Lower leg skin (tissue), 4 donors: Measurements from ENCODE around the gene TRAPPC3L. TPM values are rescaled to one million over a fixed set of nuclear protein-coding genes. Genes with fewer than 3 reads are reported as not detected.

Source experiments
- DNase-seq, 2 donors: peaks; one replicate each; pipeline ENCODE4 v3.0.0-alpha.2; 2019; ENCODE audit warnings: low spot score in 2 of 2
- H3K4me3 ChIP-seq: fragments of 200-600 bp; sonication (generic); 2 replicates; pipeline ENCODE4 v1.5.1; 2017; ENCODE audit warnings: mild to moderate bottlenecking, low read depth; ENCODE audit not compliant: poor library complexity, severe bottlenecking
- POLR2A ChIP-seq, 2 donors: fragments of 450-650 bp; IDR thresholded peaks; one replicate each; pipeline ENCODE4 v1.6.1; 2016 to 2017; ENCODE audit warnings: antibody characterized with exemption in 2 of 2, mild to moderate bottlenecking in 1 of 2, moderate library complexity in 1 of 2
- WGBS, 2 donors: methylation state at CpG; one replicate each; pipeline ENCODE4 v1.1.5; 2018; 5-methylcytosine and 5-hydroxymethylcytosine counted together
- intact Hi-C: fragments of 100-400 bp; cut with DNase I; formaldehyde crosslinking; loops from one replicate; pipeline ENCODE4 v1.15.0; 2023; ENCODE audit warnings: low total_unique reads
- total RNA-seq, 4 donors: library from RNA; depleted of rRNA; stranded (reverse); fragments of >200 nt; gene quantifications; one replicate each; pipeline ENCODE4 v1.1.0, GENCODE V29; 2016
- TF ChIP-seq, protein P1 (sequence below), 3 donors: fragments of 450-650 bp; IDR thresholded peaks; one replicate each; pipeline ENCODE4 v1.5.1; 2016; ENCODE audit warnings: antibody characterized with exemption in 3 of 3, mild to moderate bottlenecking in 3 of 3, moderate library complexity in 2 of 3

The TRAPPC3L gene
- total RNA-seq, 4 donors from 2014 or later: not detected

DNA sequence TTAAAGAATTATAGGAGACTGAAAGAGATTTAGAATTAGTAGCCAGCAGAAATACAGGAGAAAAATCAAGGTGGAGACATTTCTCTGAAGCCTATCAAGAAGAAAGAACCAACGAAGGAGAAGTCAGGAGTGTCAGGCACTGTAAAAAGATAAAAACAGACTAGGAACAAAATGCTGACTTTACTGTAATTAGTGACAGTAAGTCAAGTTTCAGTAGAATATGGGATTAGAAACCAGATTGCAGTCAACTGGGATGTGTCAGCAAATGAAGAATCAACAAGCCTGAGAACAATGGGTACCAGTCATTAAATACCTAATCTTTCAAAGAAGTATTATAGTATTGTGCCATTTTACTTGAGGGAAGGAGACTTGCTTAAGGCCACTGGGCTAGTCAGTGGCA is 62.7 kb downstream of the TRAPPC3L start:
- DNase-seq: no peak
- WGBS, 2 donors: 84 to 92% methylated on average over 1 of the region's 1 CpG
- H3K4me3 ChIP-seq: no peak overlapping the region
- TF ChIP-seq, protein P1, sequence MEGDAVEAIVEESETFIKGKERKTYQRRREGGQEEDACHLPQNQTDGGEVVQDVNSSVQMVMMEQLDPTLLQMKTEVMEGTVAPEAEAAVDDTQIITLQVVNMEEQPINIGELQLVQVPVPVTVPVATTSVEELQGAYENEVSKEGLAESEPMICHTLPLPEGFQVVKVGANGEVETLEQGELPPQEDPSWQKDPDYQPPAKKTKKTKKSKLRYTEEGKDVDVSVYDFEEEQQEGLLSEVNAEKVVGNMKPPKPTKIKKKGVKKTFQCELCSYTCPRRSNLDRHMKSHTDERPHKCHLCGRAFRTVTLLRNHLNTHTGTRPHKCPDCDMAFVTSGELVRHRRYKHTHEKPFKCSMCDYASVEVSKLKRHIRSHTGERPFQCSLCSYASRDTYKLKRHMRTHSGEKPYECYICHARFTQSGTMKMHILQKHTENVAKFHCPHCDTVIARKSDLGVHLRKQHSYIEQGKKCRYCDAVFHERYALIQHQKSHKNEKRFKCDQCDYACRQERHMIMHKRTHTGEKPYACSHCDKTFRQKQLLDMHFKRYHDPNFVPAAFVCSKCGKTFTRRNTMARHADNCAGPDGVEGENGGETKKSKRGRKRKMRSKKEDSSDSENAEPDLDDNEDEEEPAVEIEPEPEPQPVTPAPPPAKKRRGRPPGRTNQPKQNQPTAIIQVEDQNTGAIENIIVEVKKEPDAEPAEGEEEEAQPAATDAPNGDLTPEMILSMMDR (IDR thresholded peaks at IDR 0.05): no peak
- TF ChIP-seq POLR2A (IDR thresholded peaks at IDR 0.05): no peak
- intact Hi-C loops: no loop called here

DNA sequence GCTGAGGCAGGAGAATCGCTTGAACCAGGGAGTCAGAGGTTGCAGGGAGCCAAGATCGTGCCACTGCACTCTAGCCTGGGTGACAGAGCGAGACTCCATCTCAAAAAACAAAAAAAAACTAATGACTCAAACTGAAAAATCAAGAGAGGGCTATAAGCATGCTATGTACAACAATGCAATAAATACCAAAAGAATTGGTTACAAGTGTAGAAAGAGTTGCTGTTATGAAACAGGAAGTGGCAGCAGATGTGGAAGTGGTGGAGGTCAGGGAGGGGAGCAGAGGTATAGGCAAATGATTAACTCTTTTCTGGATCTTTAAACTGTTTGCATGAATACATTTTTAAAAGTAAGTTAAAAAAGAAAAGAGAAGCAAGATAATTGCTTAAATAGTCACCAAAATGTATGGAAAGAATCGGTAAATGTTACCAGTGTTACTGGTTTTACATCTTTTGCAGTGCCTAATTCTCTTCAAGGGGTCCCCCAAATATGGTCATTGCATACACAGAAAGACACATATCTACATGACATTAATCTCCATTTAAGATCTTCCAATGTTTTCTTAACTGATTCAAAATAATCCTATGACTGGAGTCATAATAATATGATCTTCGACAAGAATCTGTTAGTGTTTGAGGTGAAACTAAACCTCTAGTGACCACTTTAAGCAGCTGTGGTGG is 69.3 kb downstream of the TRAPPC3L start:
- WGBS, 2 donors: 68 to 72% methylated on average over 5 of the region's 5 CpGs
- TF ChIP-seq, protein P1 (IDR thresholded peaks at IDR 0.05): no peak
- TF ChIP-seq POLR2A (IDR thresholded peaks at IDR 0.05): no peak
- DNase-seq: no peak

DNA sequence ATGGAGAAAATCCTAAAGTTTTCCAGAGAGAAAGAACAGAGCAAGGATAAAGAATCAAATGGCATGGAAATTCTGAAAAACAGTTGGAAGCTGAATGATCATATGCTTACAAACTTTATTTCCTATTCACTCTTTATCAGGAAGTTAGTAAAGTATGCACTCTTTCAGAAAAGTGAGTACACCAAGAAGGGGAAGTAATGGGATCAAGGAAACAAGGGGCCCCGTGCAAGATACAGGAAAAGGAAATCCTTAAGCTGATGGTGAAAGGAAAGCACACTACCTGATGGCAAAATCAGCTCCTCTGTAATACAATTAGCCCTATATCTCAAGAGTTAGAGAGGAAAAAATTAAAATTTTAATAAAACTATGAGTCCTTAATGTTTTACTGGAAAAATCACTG is 70.3 kb downstream of the TRAPPC3L start:
- no peak overlapping the region for H3K4me3 ChIP-seq
- WGBS, 2 donors: 41 to 75% methylated on average over 1 of the region's 1 CpG
- TF ChIP-seq, protein P1 (IDR thresholded peaks at IDR 0.05): no peak
- TF ChIP-seq POLR2A (IDR thresholded peaks at IDR 0.05): no peak
- intact Hi-C loops: no loop called here
- no peak for DNase-seq

More for the DNA sequence above, 69.3 kb downstream of the TRAPPC3L start:
- intact Hi-C loops: no loop called here
- H3K4me3 ChIP-seq: no peak overlapping the region

- H3K4me3 ChIP-seq: no peak overlapping the region
- intact Hi-C loops: no loop called here
- no peak for DNase-seq
- no peak for TF ChIP-seq POLR2A (IDR thresholded peaks at IDR 0.05)
- TF ChIP-seq, protein P1 (IDR thresholded peaks at IDR 0.05): no peak
- WGBS, 2 donors: 72 to 78% methylated on average over 3 of the region's 3 CpGs
These were observed 72.8 kb downstream of the TRAPPC3L start for GRCh38 chr6:116472706-116473105.

DNA sequence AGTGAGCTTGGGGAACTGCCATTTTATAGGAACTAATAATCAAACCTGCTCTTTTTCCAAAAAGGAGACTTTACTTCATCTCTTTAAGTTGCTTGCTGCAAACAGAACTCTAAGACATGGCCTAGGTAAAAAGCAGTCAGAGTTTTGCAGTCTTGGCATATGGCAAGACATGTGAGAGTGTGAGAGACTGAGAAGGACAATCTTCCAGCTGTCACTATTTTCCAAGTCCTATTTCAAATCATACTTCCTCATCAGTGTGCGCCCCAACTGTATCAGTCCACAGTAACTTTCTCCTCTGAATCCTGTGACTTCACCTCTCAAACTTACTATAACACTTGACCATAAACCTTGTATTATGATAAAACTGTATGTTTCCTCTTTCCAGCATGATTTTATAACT is 74.0 kb downstream of the TRAPPC3L start:
- intact Hi-C loops: no loop called here
- no peak for DNase-seq
- no peak for TF ChIP-seq POLR2A (IDR thresholded peaks at IDR 0.05)
- TF ChIP-seq, protein P1 (IDR thresholded peaks at IDR 0.05): no peak
- no peak overlapping the region for H3K4me3 ChIP-seq
- WGBS, 2 donors: 82 to 84% methylated on average over 1 of the region's 1 CpG

DNA sequence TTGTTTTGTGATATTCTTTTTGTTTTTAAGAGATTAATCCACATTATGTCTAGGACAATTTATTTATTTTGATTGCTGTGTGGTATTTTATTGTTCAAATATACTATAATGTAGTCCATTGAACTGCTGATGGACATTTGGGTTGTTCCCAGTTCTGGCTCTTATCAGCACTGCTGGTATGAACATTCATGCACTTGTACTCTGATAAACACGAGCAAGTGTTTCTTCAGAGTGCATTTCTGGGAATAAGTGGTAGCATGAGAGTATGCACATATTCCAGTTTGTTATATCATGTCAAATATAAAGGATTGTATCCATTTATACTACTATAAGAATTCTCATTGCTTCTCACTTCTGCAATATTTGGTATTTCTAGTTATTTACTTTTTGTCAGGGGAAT is 77.2 kb downstream of the TRAPPC3L start:
- WGBS, 2 donors: 80 to 92% methylated on average over 1 of the region's 1 CpG
- no peak for DNase-seq
- TF ChIP-seq POLR2A (IDR thresholded peaks at IDR 0.05): no peak
- TF ChIP-seq, protein P1 (IDR thresholded peaks at IDR 0.05): no peak
- intact Hi-C loops: no loop called here
- H3K4me3 ChIP-seq: no peak overlapping the region
